ENCODE data around the gene SLC39A3.

DNA sequence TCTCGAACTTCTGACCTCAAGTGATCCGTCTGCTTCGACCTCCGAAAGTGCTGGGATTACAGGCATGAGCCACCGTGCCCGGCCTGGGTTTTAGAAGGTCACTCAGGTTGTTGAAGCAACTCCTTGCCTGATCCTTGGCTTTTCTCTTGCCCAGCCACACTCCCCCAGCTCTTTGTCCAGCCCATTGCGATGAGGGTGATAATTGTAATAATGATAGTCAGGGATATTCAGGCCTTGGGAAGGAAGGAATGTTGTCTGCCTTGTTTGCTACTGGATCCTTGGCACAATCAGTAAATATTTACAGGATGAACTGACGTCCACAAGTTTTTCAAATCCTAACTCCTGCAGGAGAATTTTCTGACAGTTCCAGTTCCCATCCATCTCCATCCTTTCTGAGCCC, 47.3 kb upstream of the SLC39A3 start:
- TF ChIP-seq, protein P1, sequence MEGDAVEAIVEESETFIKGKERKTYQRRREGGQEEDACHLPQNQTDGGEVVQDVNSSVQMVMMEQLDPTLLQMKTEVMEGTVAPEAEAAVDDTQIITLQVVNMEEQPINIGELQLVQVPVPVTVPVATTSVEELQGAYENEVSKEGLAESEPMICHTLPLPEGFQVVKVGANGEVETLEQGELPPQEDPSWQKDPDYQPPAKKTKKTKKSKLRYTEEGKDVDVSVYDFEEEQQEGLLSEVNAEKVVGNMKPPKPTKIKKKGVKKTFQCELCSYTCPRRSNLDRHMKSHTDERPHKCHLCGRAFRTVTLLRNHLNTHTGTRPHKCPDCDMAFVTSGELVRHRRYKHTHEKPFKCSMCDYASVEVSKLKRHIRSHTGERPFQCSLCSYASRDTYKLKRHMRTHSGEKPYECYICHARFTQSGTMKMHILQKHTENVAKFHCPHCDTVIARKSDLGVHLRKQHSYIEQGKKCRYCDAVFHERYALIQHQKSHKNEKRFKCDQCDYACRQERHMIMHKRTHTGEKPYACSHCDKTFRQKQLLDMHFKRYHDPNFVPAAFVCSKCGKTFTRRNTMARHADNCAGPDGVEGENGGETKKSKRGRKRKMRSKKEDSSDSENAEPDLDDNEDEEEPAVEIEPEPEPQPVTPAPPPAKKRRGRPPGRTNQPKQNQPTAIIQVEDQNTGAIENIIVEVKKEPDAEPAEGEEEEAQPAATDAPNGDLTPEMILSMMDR (IDR thresholded peaks at IDR 0.05; ENCODE audit: low read length), result no peak
- no peak for TF ChIP-seq EZH2 (IDR thresholded peaks at IDR 0.05; ENCODE audit: borderline replicate concordance, low read length)

Measured in OCI-LY1 (cell line).